Measurements from ENCODE around the gene NTN5. TPM values are rescaled to one million over a fixed set of nuclear protein-coding genes. Genes with fewer than 3 reads are reported as not detected.
"Not testable (repeated sequence)": the region's sequence is repeated elsewhere in the genome, so short reads cannot be mapped to it uniquely, and the experiment has no call there.

Gene NTN5
- total RNA-seq, 1 experiment from 2014 or later = not detected

GRCh38 chr19:48644839-48645619 is 27.8 kb downstream of the NTN5 start:
- peak; percentile 74 for DNase-seq (ENCODE audit: low read depth)

GRCh38 chr19:48644355-48644754 is 28.5 kb downstream of the NTN5 start:
- no peak for DNase-seq (ENCODE audit: low read depth)

GRCh38 chr19:48642862-48643261 is 30.0 kb downstream of the NTN5 start:
- DNase-seq (ENCODE audit: low read depth) = no peak

GRCh38 chr19:48641850-48642249 is 31.0 kb downstream of the NTN5 start:
- no peak for DNase-seq (ENCODE audit: low read depth)

- no peak for DNase-seq (ENCODE audit: low read depth)
Measured at GRCh38 chr19:48639483-48640375, 33.1 kb downstream of the NTN5 start.

- no peak for DNase-seq (ENCODE audit: low read depth)
Measured at GRCh38 chr19:48638831-48639381, 33.9 kb downstream of the NTN5 start.

GRCh38 chr19:48637948-48638830 is 34.6 kb downstream of the NTN5 start:
- peak; percentile 94 for DNase-seq (ENCODE audit: low read depth)

- peak; percentile 100 for DNase-seq (ENCODE audit: low read depth)
Measured at GRCh38 chr19:48637449-48637947, 35.3 kb downstream of the NTN5 start.

- peak; percentile 58 for DNase-seq (ENCODE audit: low read depth)
Measured at GRCh38 chr19:48636859-48637448, 35.9 kb downstream of the NTN5 start, which contains the start of gene DBP. Gene DBP, minus strand, starts transcription at chr19:48637379. Its CDS starts 385 bp downstream, at chr19:48636994.

- no peak for DNase-seq (ENCODE audit: low read depth)
Measured at GRCh38 chr19:48635966-48636858, 36.6 kb downstream of the NTN5 start.

GRCh38 chr19:48635263-48635965 is 37.4 kb downstream of the NTN5 start:
- DNase-seq (ENCODE audit: low read depth) = peak; percentile 44

- peak; percentile 97 for DNase-seq (ENCODE audit: low read depth)
Measured at GRCh38 chr19:48634424-48635262, 38.2 kb downstream of the NTN5 start.

- DNase-seq (ENCODE audit: low read depth) = no peak
Measured at GRCh38 chr19:48634036-48634342, 38.8 kb downstream of the NTN5 start.

- DNase-seq (ENCODE audit: low read depth) = no peak
Measured at GRCh38 chr19:48633148-48634035, 39.4 kb downstream of the NTN5 start.

GRCh38 chr19:48632692-48633147 is 40.1 kb downstream of the NTN5 start:
- DNase-seq (ENCODE audit: low read depth) = peak; percentile 76

GRCh38 chr19:48632286-48632685 is 40.5 kb downstream of the NTN5 start:
- DNase-seq (ENCODE audit: low read depth) = not testable (repeated sequence)

GRCh38 chr19:48631225-48631624 is 41.6 kb downstream of the NTN5 start:
- DNase-seq (ENCODE audit: low read depth) = no peak

All from RPMI7951 (cell line).